Central memory CD8-positive, alpha-beta T cell (primary cell): ENCODE data around the gene FAS.

Experiments
- ATAC-seq: fragments of 150-1000 bp; cut with Tn5 transposase; replicated peaks from 2 replicates; pipeline ENCODE4 v1.10.0; 2022; ENCODE audit warnings: mild to moderate bottlenecking, moderate FRiP score, moderate number of reproducible peaks; ENCODE audit not compliant: poor library complexity, severe bottlenecking; ENCODE audit errors: extremely low read depth
- DNase-seq, 2 donors: peaks; one replicate each; pipeline ENCODE4 v3.0.0; 2021; ENCODE audit warnings: low spot score in 2 of 2
- H3K27ac Mint-ChIP-seq: one replicate; pipeline ENCODE4 v1.8.0; 2022; ENCODE audit warnings: low read depth, mild to moderate bottlenecking, moderate library complexity, mixed read lengths
- H3K27me3 Mint-ChIP-seq: one replicate; pipeline ENCODE4 v1.8.0; 2022; ENCODE audit warnings: mixed read lengths
- H3K36me3 Mint-ChIP-seq: one replicate; pipeline ENCODE4 v1.8.0; 2022; ENCODE audit warnings: mild to moderate bottlenecking, moderate library complexity, mixed read lengths; ENCODE audit not compliant: insufficient read depth
- H3K4me1 Mint-ChIP-seq: one replicate; pipeline ENCODE4 v1.8.0; 2022; ENCODE audit warnings: mixed read lengths
- H3K4me3 Mint-ChIP-seq: one replicate; pipeline ENCODE4 v1.8.0; 2022; ENCODE audit warnings: mild to moderate bottlenecking, moderate library complexity, mixed read lengths
- H3K9me3 Mint-ChIP-seq: one replicate; pipeline ENCODE4 v1.8.0; 2022; ENCODE audit warnings: mixed read lengths

The FAS gene

GRCh38 chr10:88958721-88959120 is 31.9 kb upstream of the FAS start:
- Mint-ChIP-seq H3K4me1 (peaks cover 25% of the 10 kb centered on the region), H3K9me3 (no peaks in the 10 kb centered on the region), H3K4me3 (no peak overlapping the region), H3K27me3 (no peaks in the 10 kb centered on the region), H3K36me3 (peaks cover 2% of the 10 kb centered on the region), H3K27ac (no peak overlapping the region)
- DNase-seq (no peak), ATAC-seq (no peak)

GRCh38 chr10:88960802-88961201 is 29.8 kb upstream of the FAS start:
- H3K27ac Mint-ChIP-seq: no peak overlapping the region
- H3K4me1 Mint-ChIP-seq: peaks cover 23% of the 10 kb centered on the region
- ATAC-seq (no peak), DNase-seq (no peak)
- H3K36me3 Mint-ChIP-seq: peaks cover 2% of the 10 kb centered on the region
- H3K4me3 Mint-ChIP-seq: no peak overlapping the region
- no peaks in the 10 kb centered on the region for H3K9me3 Mint-ChIP-seq
- no peaks in the 10 kb centered on the region for H3K27me3 Mint-ChIP-seq

DNA sequence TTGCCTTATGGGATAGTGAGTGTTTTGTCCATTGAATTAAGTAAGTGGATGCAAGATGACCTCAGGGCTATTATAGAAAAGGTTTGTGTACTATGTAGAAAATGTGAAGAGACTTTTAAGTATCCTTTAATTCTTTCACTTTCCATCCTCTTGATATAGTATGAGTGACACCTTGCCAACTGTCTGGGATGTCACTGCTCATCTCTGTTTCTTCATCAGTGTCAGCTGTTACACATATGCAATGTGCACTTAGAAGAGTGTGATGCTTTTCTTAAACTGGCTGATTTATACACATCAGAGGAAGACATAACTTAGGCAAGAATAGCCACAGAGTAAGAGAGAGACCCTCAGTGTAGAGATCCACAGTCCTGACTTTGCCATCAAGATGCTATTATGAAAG is 29.3 kb upstream of the FAS start:
- DNase-seq: no peak
- Mint-ChIP-seq H3K4me1 (peaks cover 23% of the 10 kb centered on the region), H3K36me3 (peaks cover 2% of the 10 kb centered on the region), H3K27ac (no peak overlapping the region), H3K27me3 (no peaks in the 10 kb centered on the region), H3K9me3 (no peaks in the 10 kb centered on the region), H3K4me3 (no peak overlapping the region)
- ATAC-seq: no peak

DNA sequence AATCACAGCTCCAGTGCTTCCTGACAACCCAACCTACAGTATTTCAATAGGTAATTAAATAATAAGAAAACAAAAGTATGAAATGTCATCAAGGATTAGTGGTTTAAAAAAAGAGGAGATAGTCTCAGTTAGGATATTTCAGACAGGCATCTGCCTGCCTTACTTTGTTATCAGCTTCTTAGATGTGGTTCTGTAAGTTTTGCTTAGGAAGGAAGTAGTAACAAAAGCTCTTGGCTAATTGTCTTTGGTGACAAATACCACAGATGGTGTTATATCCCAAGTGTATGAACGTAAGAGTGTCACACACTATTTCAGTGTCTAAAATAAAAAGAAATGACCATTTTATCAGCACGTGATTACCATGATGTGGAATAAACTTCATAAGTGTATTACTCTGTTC is 28.3 kb upstream of the FAS start:
- no peak for DNase-seq
- Mint-ChIP-seq H3K27me3 (no peaks in the 10 kb centered on the region), H3K27ac (no peak overlapping the region), H3K9me3 (no peaks in the 10 kb centered on the region), H3K4me1 (peaks cover 23% of the 10 kb centered on the region), H3K4me3 (peak overlapping the region; percentile 36), H3K36me3 (peaks cover 2% of the 10 kb centered on the region)
- ATAC-seq: peak; percentile 85

DNA sequence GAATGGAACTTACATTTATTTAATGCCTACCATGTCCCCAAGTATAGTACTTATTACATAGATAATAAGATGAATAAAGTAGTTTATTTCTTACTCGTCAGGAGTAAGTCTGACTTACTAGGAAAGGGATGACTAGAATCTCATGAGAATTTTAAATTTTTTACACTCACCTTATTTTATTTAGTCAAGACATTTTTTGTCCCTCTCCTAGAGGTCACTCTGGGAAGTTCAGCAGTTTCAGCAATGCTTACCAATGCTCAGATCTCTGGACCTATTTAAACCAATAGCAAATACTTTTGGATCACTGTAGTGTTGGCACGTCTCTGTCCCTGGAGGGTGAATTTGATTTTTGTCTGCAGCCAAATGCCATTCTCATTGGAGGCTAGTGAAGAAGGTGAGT is 27.3 kb upstream of the FAS start:
- H3K27ac Mint-ChIP-seq: no peak overlapping the region
- no peak for ATAC-seq

GRCh38 chr10:88964360-88964759 is 26.2 kb upstream of the FAS start:
- DNase-seq (no peak), ATAC-seq (no peak)
- Mint-ChIP-seq H3K4me1 (peaks cover 23% of the 10 kb centered on the region), H3K9me3 (no peaks in the 10 kb centered on the region), H3K27me3 (no peaks in the 10 kb centered on the region), H3K4me3 (no peak overlapping the region), H3K36me3 (peaks cover 2% of the 10 kb centered on the region), H3K27ac (no peak overlapping the region)

More for the DNA sequence above, 27.3 kb upstream of the FAS start:
- Mint-ChIP-seq H3K9me3 (no peaks in the 10 kb centered on the region), H3K4me1 (peaks cover 23% of the 10 kb centered on the region), H3K4me3 (no peak overlapping the region), H3K27me3 (no peaks in the 10 kb centered on the region), H3K36me3 (peaks cover 2% of the 10 kb centered on the region)
- DNase-seq: no peak

GRCh38 chr10:88964869-88965415 is 25.7 kb upstream of the FAS start:
- peaks cover 2% of the 10 kb centered on the region for H3K36me3 Mint-ChIP-seq
- peaks cover 23% of the 10 kb centered on the region for H3K4me1 Mint-ChIP-seq
- H3K9me3 Mint-ChIP-seq: no peaks in the 10 kb centered on the region
- H3K4me3 Mint-ChIP-seq: no peak overlapping the region
- no peak for DNase-seq
- ATAC-seq: no peak
- no peaks in the 10 kb centered on the region for H3K27me3 Mint-ChIP-seq
- H3K27ac Mint-ChIP-seq: no peak overlapping the region

GRCh38 chr10:88966797-88967196 is 23.8 kb upstream of the FAS start:
- ATAC-seq: no peak
- Mint-ChIP-seq H3K27ac (no peak overlapping the region), H3K27me3 (no peaks in the 10 kb centered on the region), H3K4me1 (peaks cover 11% of the 10 kb centered on the region), H3K9me3 (no peaks in the 10 kb centered on the region), H3K36me3 (no peaks in the 10 kb centered on the region), H3K4me3 (no peak overlapping the region)
- DNase-seq: no peak

- Mint-ChIP-seq H3K36me3 (no peaks in the 10 kb centered on the region), H3K27me3 (no peaks in the 10 kb centered on the region), H3K4me3 (no peak overlapping the region), H3K4me1 (no peaks in the 10 kb centered on the region), H3K27ac (no peak overlapping the region), H3K9me3 (no peaks in the 10 kb centered on the region)
- ATAC-seq (no peak), DNase-seq (no peak)
These were observed 22.2 kb upstream of the FAS start for GRCh38 chr10:88968391-88968790.

- H3K27ac Mint-ChIP-seq: no peak overlapping the region
- ATAC-seq: no peak
These were observed 19.2 kb upstream of the FAS start for GRCh38 chr10:88971221-88972061.

DNA sequence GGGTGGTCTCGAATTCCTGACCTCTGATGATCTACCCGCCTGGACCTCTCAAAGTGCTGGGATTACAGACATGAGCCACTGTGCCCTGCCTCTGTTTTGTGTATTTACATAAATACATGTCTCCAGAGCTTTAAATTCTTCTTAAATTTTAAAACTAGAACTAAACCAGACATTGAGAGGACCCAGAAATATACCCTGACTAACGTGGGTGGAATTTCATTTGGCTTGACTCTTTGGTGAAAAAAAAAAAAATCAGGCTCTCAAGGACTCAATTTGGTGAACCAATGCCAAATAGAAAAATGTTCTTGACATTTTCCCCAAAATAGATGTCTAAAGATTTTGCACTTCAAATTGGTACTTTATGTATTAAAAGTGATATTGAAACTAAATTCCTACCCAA is 16.6 kb upstream of the FAS start:
- ATAC-seq: no peak
- H3K9me3 Mint-ChIP-seq: no peaks in the 10 kb centered on the region
- peaks cover 9% of the 10 kb centered on the region for H3K4me1 Mint-ChIP-seq
- no peak overlapping the region for H3K27ac Mint-ChIP-seq
- no peaks in the 10 kb centered on the region for H3K27me3 Mint-ChIP-seq
- H3K36me3 Mint-ChIP-seq: peaks cover 2% of the 10 kb centered on the region
- DNase-seq: no peak
- peak overlapping the region; percentile 91 for H3K4me3 Mint-ChIP-seq

More at GRCh38 chr10:88971221-88972061, 19.2 kb upstream of the FAS start:
- peaks cover 9% of the 10 kb centered on the region for H3K4me1 Mint-ChIP-seq
- DNase-seq: no peak
- no peaks in the 10 kb centered on the region for H3K9me3 Mint-ChIP-seq
- H3K27me3 Mint-ChIP-seq: no peaks in the 10 kb centered on the region
- peaks cover 2% of the 10 kb centered on the region for H3K36me3 Mint-ChIP-seq
- no peak overlapping the region for H3K4me3 Mint-ChIP-seq

DNA sequence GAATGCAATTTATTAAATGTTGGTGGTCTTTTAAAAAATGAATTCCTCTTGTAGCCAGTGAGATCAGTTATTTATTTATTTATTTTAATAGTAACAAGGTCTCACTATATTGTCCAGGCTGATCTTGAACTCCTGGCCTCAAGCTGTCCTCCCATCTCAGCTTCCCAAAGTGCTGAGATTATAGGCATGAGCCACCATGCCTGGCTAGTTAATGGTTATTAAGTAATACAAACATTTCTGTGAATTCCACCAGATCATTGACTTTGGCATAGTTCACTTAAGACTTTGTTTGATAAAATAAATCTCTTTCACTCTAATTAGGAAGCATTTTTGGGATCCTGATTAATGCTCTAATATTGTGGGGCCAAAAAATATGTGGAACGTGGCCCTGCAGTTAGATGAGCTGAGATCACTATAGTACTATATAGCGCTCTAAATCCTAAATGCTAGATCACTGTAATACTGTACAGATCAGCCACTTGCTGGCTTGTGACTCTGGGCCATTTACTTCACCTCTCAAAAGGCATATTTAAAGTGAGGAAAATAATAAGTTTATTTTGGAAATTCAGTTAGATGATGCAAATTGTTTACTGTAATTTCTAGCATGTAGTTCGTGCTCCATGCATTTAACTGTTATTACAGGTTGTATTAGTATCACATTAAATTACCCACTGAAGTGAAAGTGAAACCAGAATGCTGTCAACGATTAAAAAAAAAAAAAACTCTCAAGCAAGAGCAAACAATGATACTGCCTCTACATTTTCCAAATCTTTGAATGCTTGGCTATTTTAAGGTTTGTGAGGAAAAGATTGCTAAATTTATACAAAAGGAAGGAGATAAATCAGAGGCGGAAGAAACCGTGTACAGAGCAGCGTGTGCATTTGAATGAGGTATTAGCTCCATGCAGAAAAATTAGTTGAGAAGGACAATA is 15.9 kb upstream of the FAS start:
- H3K27ac Mint-ChIP-seq: peak overlapping the region; percentile 98

More for the DNA sequence above, 15.9 kb upstream of the FAS start:
- no peaks in the 10 kb centered on the region for H3K27me3 Mint-ChIP-seq
- peaks cover 2% of the 10 kb centered on the region for H3K36me3 Mint-ChIP-seq
- peak overlapping the region; percentile 91 for H3K4me3 Mint-ChIP-seq
- ATAC-seq (peak; percentile 69), DNase-seq (no peak)
- peaks cover 9% of the 10 kb centered on the region for H3K4me1 Mint-ChIP-seq
- no peaks in the 10 kb centered on the region for H3K9me3 Mint-ChIP-seq
